Heart left ventricle (tissue), 13 donors: Measurements from ENCODE around the gene PTPRD.

Experiments
- POLR2A ChIP-seq, 2 donors: fragments of 450-650 bp; IDR thresholded peaks; one replicate each; pipeline ENCODE4 v1.6.1; 2017; ENCODE audit warnings: antibody characterized with exemption in 2 of 2, mild to moderate bottlenecking in 2 of 2, moderate library complexity in 2 of 2
- TF ChIP-seq, protein P1 (sequence below), 12 donors: fragments of 200-600 bp; sonication (generic) in 4 of 12; IDR thresholded peaks; one replicate each; pipeline versions ENCODE4 v1.5.0 to v1.8.0; 2018 to 2022; ENCODE audit warnings: antibody characterized with exemption in 12 of 12, mild to moderate bottlenecking in 5 of 12
- donor health status: ischemic (EF 13 %, LVEDD 7.1; RV severe dilation, severe dysfunction).
- donor health status: DM: no; HTN: yes; CAD: no.
- donor health status: DM: no; HTN: no; CAD: no.
- donor health status: ischemic (EF 25% LVEDD 6.9; RV normal size, moderate dysfunction).
- donor health status: ischemic (EF 25% LVEDD 5.7; RV mildly dilated, moderate dysfunction).
- donor health status: ischemic (EF 35%, LVEDD 5.7; RV mildly dilated, moderate dysfunction).
- donor health status: nonischemic (EF 11% LVEDD 7.7; RV severe dilation, severe dysfunction).
- donor health status: DM: yes; HTN: yes; CAD: no.
- donor health status: PGD.
- donor health status: ischemic (EF 29% LVEDD 5.4; RV normal size, mild dysfunction).
- donor health status: nonischemic (EF 23%, LVEDD 6.1; RV moderate dilation, normal function).

DNA sequence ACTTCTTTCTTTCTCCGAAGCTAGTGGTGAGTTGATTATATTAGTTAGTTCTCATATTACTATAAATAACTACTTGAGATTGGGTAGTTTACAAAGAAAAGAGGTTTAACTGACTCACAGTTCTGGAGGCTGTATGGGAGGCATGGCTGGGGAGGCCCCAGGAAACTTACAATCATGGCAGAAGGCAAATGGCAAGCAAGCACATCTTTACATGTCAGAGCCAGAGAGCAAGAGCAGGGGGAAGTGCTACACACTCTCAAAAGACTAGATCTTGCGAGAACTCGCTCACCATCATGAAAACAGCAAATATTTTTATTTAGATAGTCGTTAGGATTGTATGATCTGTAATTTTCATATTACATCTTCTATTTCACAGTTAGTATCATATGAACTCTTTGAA, 711.2 kb downstream of the PTPRD start:
- TF ChIP-seq, protein P1, sequence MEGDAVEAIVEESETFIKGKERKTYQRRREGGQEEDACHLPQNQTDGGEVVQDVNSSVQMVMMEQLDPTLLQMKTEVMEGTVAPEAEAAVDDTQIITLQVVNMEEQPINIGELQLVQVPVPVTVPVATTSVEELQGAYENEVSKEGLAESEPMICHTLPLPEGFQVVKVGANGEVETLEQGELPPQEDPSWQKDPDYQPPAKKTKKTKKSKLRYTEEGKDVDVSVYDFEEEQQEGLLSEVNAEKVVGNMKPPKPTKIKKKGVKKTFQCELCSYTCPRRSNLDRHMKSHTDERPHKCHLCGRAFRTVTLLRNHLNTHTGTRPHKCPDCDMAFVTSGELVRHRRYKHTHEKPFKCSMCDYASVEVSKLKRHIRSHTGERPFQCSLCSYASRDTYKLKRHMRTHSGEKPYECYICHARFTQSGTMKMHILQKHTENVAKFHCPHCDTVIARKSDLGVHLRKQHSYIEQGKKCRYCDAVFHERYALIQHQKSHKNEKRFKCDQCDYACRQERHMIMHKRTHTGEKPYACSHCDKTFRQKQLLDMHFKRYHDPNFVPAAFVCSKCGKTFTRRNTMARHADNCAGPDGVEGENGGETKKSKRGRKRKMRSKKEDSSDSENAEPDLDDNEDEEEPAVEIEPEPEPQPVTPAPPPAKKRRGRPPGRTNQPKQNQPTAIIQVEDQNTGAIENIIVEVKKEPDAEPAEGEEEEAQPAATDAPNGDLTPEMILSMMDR (IDR thresholded peaks at IDR 0.05): no peak
- TF ChIP-seq POLR2A (IDR thresholded peaks at IDR 0.05): no peak
